WTC11 (cell line): ENCODE measurements around the gene DLX6. TPM values are rescaled to one million over a fixed set of nuclear protein-coding genes. Genes with fewer than 3 reads are reported as not detected.

Experiments
- ATAC-seq: fragments of 200-7000 bp; cut with Tn5 transposase; 2 replicates; pipeline ENCODE4 v1.10.0; 2021; ENCODE audit warnings: mild to moderate bottlenecking, moderate library complexity
- CTCF ChIA-PET: fragments of 300-600 bp; sonication (Branson Sonifier 250); formaldehyde crosslinking; loops from one replicate; lab custom pipeline; 2021; ENCODE audit warnings: antibody characterized with exemption; lab: Charles Lee
- POLR2A ChIA-PET: fragments of 350-600 bp; sonication (Branson Sonifier 250); formaldehyde crosslinking; loops from one replicate; lab custom pipeline; 2021; ENCODE audit warnings: antibody characterized with exemption; lab: Charles Lee
- DNase-seq: peaks from one replicate; pipeline ENCODE4 v3.0.0; 2021; ENCODE audit warnings: low spot score
- H3K27ac Mint-ChIP-seq: 2 replicates; pipeline ENCODE4 v1.8.0; 2021; ENCODE audit warnings: mixed read lengths
- H3K27me3 Mint-ChIP-seq: 2 replicates; pipeline ENCODE4 v1.8.0; 2021; ENCODE audit warnings: low read depth, mild to moderate bottlenecking, moderate library complexity, mixed read lengths
- H3K36me3 Mint-ChIP-seq: 2 replicates; pipeline ENCODE4 v1.8.0; 2021; ENCODE audit warnings: mixed read lengths
- H3K4me1 Mint-ChIP-seq: 2 replicates; pipeline ENCODE4 v1.8.0; 2022; ENCODE audit warnings: mixed read lengths
- H3K4me3 Mint-ChIP-seq: 2 replicates; pipeline ENCODE4 v1.8.0; 2021; ENCODE audit warnings: mild to moderate bottlenecking, moderate library complexity, mixed read lengths
- H3K9me3 Mint-ChIP-seq: 2 replicates; pipeline ENCODE4 v1.8.0; 2021; ENCODE audit warnings: mixed read lengths
- ESRRA ChIP-seq: sonication (generic); formaldehyde crosslinking; IDR thresholded peaks from 2 replicates; pipeline ENCODE4 v1.8.1; 2022; ENCODE audit warnings: mild to moderate bottlenecking, missing genetic modification reagents, borderline replicate concordance
- GTF2I ChIP-seq: fragments of 250-450 bp; sonication (Bioruptor Pico); conservative IDR thresholded peaks from 2 replicates; pipeline ENCODE4 v1.4.0; 2021; ENCODE audit warnings: mild to moderate bottlenecking
- MAX ChIP-seq: sonication (generic); formaldehyde crosslinking; IDR thresholded peaks from 2 replicates; pipeline ENCODE4 v1.8.0; 2022; ENCODE audit warnings: mild to moderate bottlenecking, missing genetic modification reagents
- NFATC4 ChIP-seq: fragments of 250-450 bp; sonication (Bioruptor Pico); IDR thresholded peaks from 2 replicates; pipeline ENCODE4 v1.9.0; 2021; ENCODE audit warnings: mild to moderate bottlenecking
- NR2C2 ChIP-seq: sonication (generic); formaldehyde crosslinking; IDR thresholded peaks from 2 replicates; pipeline ENCODE4 v1.8.0; 2022; ENCODE audit warnings: mild to moderate bottlenecking, missing genetic modification reagents
- TCF7 ChIP-seq: sonication (generic); formaldehyde crosslinking; IDR thresholded peaks from 2 replicates; pipeline ENCODE4 v1.8.0; 2022; ENCODE audit warnings: mild to moderate bottlenecking, low read depth, missing genetic modification reagents, moderate library complexity
- TEAD4 ChIP-seq: sonication (generic); formaldehyde crosslinking; IDR thresholded peaks from 2 replicates; pipeline ENCODE4 v1.8.0; 2022; ENCODE audit warnings: mild to moderate bottlenecking, missing genetic modification reagents
- USF2 ChIP-seq: sonication (generic); formaldehyde crosslinking; IDR thresholded peaks from 2 replicates; pipeline ENCODE4 v1.8.1; 2023; ENCODE audit warnings: mild to moderate bottlenecking, missing genetic modification reagents, moderate library complexity
- ZNF423 ChIP-seq: fragments of 250-450 bp; sonication (Bioruptor Pico); IDR thresholded peaks from 2 replicates; pipeline ENCODE4 v2.1.2; 2022; ENCODE audit warnings: mild to moderate bottlenecking, moderate library complexity
- ZNF425 ChIP-seq: fragments of 250-450 bp; sonication (Bioruptor Pico); conservative IDR thresholded peaks from 2 replicates; pipeline ENCODE4 v1.9.0; 2021; ENCODE audit warnings: mild to moderate bottlenecking
- total RNA-seq: library from RNA; stranded (reverse); gene quantifications from 3 replicates; pipeline ENCODE4 v1.2.3, GENCODE V29; 2021
- TF ChIP-seq, protein P1 (sequence below): sonication (generic); formaldehyde crosslinking; IDR thresholded peaks from 2 replicates; pipeline ENCODE4 v1.8.0; 2022; ENCODE audit warnings: mild to moderate bottlenecking, missing genetic modification reagents
- TF ChIP-seq, protein P2 (sequence below): sonication (generic); formaldehyde crosslinking; IDR thresholded peaks from 2 replicates; pipeline ENCODE4 v1.8.1; 2022; ENCODE audit warnings: mild to moderate bottlenecking, moderate library complexity, missing genetic modification reagents
- TF ChIP-seq, protein P3 (sequence below): sonication (generic); formaldehyde crosslinking; IDR thresholded peaks from 2 replicates; pipeline ENCODE4 v1.8.0; 2022; ENCODE audit warnings: mild to moderate bottlenecking, missing genetic modification reagents
- TF ChIP-seq, protein P4 (sequence below): sonication (generic); formaldehyde crosslinking; IDR thresholded peaks from 2 replicates; pipeline ENCODE4 v1.8.0; 2022; ENCODE audit warnings: missing genetic modification reagents
- TF ChIP-seq, protein P5 (sequence below): sonication (generic); formaldehyde crosslinking; IDR thresholded peaks from 2 replicates; pipeline ENCODE4 v1.8.1; 2022; ENCODE audit warnings: mild to moderate bottlenecking, missing genetic modification reagents, moderate library complexity, borderline replicate concordance

The DLX6 gene
- total RNA-seq, 1 experiment from 2014 or later: 0.09 TPM

DNA sequence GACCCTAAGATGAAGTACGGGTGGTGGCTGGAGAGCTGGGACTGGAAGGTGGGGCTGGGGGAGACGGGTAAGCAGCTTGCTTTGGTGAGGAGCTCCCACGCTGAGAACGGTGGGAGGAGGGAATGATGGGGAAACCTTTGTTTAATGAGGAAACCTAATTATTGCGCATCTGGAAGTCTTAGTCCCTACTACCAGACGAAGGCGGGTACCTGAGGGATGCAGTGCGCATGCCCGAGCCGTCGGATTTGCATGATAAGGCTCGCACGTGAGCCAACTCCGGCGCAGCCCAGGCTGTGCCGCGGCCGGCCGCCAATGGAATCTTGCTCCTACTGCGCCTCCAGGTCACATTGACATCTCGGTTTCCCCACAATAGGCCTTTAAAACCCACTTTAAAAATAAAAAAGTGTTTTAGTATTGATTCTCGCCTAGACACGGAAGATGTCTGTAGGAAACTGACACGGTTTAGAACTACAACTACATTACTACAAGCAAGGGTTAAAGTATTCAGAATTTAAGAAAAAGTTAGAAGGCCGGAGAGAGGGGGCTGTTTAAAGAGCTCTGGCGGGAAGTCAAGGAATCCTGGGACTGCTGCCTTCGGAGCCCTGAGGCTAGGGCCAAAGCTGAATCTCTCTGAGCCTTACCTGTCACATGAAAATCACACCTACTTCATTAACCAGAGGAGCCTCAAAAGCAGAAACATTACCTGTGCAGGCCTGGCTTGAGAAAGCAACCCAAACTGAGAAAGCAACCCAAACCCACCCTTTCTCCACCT lies 12.1 kb upstream of the DLX6 start:
- POLR2A ChIA-PET: interaction anchor here (2.5 kb wide), 1 partner anchor 13 kb away, joined by 10 read pairs; the partner anchor contains the start of gene DLX6
- DNase-seq (peak; percentile 92), ATAC-seq (peak; percentile 78)
- H3K4me3 Mint-ChIP-seq: peak overlapping the region; percentile 67
- H3K27me3 Mint-ChIP-seq: peaks cover 100% of the 10 kb centered on the region
- TF ChIP-seq, protein P1, sequence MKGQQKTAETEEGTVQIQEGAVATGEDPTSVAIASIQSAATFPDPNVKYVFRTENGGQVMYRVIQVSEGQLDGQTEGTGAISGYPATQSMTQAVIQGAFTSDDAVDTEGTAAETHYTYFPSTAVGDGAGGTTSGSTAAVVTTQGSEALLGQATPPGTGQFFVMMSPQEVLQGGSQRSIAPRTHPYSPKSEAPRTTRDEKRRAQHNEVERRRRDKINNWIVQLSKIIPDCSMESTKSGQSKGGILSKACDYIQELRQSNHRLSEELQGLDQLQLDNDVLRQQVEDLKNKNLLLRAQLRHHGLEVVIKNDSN (CRISPR knock-in tag): peak; percentile 73
- peak; percentile 61; the same call in 1 of the 2 replicates for TF ChIP-seq MAX
- TF ChIP-seq, protein P2, sequence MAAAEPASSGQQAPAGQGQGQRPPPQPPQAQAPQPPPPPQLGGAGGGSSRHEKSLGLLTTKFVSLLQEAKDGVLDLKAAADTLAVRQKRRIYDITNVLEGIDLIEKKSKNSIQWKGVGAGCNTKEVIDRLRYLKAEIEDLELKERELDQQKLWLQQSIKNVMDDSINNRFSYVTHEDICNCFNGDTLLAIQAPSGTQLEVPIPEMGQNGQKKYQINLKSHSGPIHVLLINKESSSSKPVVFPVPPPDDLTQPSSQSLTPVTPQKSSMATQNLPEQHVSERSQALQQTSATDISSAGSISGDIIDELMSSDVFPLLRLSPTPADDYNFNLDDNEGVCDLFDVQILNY (CRISPR knock-in tag): no peak
- TF ChIP-seq USF2: peak; percentile 73
- TF ChIP-seq, protein P3, sequence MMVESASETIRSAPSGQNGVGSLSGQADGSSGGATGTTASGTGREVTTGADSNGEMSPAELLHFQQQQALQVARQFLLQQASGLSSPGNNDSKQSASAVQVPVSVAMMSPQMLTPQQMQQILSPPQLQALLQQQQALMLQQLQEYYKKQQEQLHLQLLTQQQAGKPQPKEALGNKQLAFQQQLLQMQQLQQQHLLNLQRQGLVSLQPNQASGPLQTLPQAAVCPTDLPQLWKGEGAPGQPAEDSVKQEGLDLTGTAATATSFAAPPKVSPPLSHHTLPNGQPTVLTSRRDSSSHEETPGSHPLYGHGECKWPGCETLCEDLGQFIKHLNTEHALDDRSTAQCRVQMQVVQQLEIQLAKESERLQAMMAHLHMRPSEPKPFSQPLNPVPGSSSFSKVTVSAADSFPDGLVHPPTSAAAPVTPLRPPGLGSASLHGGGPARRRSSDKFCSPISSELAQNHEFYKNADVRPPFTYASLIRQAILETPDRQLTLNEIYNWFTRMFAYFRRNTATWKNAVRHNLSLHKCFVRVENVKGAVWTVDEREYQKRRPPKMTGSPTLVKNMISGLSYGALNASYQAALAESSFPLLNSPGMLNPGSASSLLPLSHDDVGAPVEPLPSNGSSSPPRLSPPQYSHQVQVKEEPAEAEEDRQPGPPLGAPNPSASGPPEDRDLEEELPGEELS (CRISPR knock-in tag): no peak
- no peak for TF ChIP-seq NR2C2 (CRISPR knock-in tag)
- TF ChIP-seq ZNF425 (CRISPR knock-in tag): no peak
- TF ChIP-seq, all 79 proteins: peak for 3
- H3K27ac Mint-ChIP-seq: no peak overlapping the region
- CTCF ChIA-PET: interaction anchor here (1.5 kb wide), 1 partner anchor 579 kb away, joined by 4 read pairs; no protein-coding TSS in a partner anchor
- peaks cover 64% of the 10 kb centered on the region for H3K4me1 Mint-ChIP-seq
- no peaks in the 10 kb centered on the region for H3K9me3 Mint-ChIP-seq
- H3K36me3 Mint-ChIP-seq: no peaks in the 10 kb centered on the region

GRCh38 chr7:96993980-96994379 lies 11.4 kb upstream of the DLX6 start:
- ATAC-seq (no peak), DNase-seq (no peak)
- Mint-ChIP-seq H3K27me3 (peaks cover 100% of the 10 kb centered on the region), H3K9me3 (no peaks in the 10 kb centered on the region), H3K4me1 (peaks cover 64% of the 10 kb centered on the region), H3K4me3 (no peak overlapping the region), H3K27ac (no peak overlapping the region), H3K36me3 (no peaks in the 10 kb centered on the region)
- ChIA-PET CTCF (no interaction called here), POLR2A (interaction anchor here (2.5 kb wide), 1 partner anchor 12 kb away, joined by 10 read pairs; the partner anchor contains the start of gene DLX6)
- no peak for TF ChIP-seq ZNF425 (CRISPR knock-in tag)
- no peak for TF ChIP-seq GTF2I (CRISPR knock-in tag)
- no peak for TF ChIP-seq NFATC4 (CRISPR knock-in tag)
- TF ChIP-seq, protein P3 (CRISPR knock-in tag): no peak
- no peak for TF ChIP-seq ZNF423 (CRISPR knock-in tag)
- TF ChIP-seq, protein P4, sequence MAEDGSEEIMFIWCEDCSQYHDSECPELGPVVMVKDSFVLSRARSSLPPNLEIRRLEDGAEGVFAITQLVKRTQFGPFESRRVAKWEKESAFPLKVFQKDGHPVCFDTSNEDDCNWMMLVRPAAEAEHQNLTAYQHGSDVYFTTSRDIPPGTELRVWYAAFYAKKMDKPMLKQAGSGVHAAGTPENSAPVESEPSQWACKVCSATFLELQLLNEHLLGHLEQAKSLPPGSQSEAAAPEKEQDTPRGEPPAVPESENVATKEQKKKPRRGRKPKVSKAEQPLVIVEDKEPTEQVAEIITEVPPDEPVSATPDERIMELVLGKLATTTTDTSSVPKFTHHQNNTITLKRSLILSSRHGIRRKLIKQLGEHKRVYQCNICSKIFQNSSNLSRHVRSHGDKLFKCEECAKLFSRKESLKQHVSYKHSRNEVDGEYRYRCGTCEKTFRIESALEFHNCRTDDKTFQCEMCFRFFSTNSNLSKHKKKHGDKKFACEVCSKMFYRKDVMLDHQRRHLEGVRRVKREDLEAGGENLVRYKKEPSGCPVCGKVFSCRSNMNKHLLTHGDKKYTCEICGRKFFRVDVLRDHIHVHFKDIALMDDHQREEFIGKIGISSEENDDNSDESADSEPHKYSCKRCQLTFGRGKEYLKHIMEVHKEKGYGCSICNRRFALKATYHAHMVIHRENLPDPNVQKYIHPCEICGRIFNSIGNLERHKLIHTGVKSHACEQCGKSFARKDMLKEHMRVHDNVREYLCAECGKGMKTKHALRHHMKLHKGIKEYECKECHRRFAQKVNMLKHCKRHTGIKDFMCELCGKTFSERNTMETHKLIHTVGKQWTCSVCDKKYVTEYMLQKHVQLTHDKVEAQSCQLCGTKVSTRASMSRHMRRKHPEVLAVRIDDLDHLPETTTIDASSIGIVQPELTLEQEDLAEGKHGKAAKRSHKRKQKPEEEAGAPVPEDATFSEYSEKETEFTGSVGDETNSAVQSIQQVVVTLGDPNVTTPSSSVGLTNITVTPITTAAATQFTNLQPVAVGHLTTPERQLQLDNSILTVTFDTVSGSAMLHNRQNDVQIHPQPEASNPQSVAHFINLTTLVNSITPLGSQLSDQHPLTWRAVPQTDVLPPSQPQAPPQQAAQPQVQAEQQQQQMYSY (CRISPR knock-in tag): no peak
- no peak for TF ChIP-seq TEAD4
- TF ChIP-seq TCF7: no peak
- TF ChIP-seq ESRRA (CRISPR knock-in tag): no peak
- TF ChIP-seq, protein P5, sequence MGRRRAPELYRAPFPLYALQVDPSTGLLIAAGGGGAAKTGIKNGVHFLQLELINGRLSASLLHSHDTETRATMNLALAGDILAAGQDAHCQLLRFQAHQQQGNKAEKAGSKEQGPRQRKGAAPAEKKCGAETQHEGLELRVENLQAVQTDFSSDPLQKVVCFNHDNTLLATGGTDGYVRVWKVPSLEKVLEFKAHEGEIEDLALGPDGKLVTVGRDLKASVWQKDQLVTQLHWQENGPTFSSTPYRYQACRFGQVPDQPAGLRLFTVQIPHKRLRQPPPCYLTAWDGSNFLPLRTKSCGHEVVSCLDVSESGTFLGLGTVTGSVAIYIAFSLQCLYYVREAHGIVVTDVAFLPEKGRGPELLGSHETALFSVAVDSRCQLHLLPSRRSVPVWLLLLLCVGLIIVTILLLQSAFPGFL: no peak
